Chondrocyte (in vitro differentiated cells): ENCODE results near the gene UNC45B. TPM values are rescaled to one million over a fixed set of nuclear protein-coding genes. Genes with fewer than 3 reads are reported as not detected.
"Not testable (repeated sequence)": the region's sequence is repeated elsewhere in the genome, so short reads cannot be mapped to it uniquely, and the experiment has no call there.

Source experiments
- DNase-seq: peaks from one replicate; pipeline ENCODE4 v3.0.0; 2021; ENCODE audit warnings: mixed read lengths, low spot score
- H3K27ac Mint-ChIP-seq: one replicate; pipeline ENCODE4 v1.8.0; 2021; ENCODE audit warnings: mild to moderate bottlenecking, moderate library complexity, mixed read lengths; ENCODE audit not compliant: unreplicated experiment
- H3K27me3 Mint-ChIP-seq: 2 replicates; pipeline ENCODE4 v1.8.0; 2021; ENCODE audit warnings: low read depth, mixed read lengths
- H3K36me3 Mint-ChIP-seq: 2 replicates; pipeline ENCODE4 v1.8.0; 2021; ENCODE audit warnings: low read depth, mixed read lengths
- H3K4me1 Mint-ChIP-seq: 2 replicates; pipeline ENCODE4 v1.8.0; 2021; ENCODE audit warnings: low read depth, mild to moderate bottlenecking, mixed read lengths
- H3K4me3 Mint-ChIP-seq: one replicate; pipeline ENCODE4 v1.8.0; 2021; ENCODE audit warnings: mild to moderate bottlenecking, moderate library complexity, mixed read lengths; ENCODE audit not compliant: unreplicated experiment
- H3K9me3 Mint-ChIP-seq: 2 replicates; pipeline ENCODE4 v1.8.0; 2021; ENCODE audit warnings: low read depth, mixed read lengths
- total RNA-seq: library from RNA; stranded (reverse); gene quantifications from 3 replicates; pipeline ENCODE4 v1.2.1, GENCODE V29; 2021
- TF ChIP-seq, protein P1 (sequence below): fragments of 200-600 bp; sonication (generic); IDR thresholded peaks from 2 replicates; pipeline ENCODE4 v1.5.0; 2021; ENCODE audit warnings: antibody characterized with exemption, mild to moderate bottlenecking, moderate library complexity

UNC45B gene
- total RNA-seq, 1 donor from 2014 or later, result not detected

DNA sequence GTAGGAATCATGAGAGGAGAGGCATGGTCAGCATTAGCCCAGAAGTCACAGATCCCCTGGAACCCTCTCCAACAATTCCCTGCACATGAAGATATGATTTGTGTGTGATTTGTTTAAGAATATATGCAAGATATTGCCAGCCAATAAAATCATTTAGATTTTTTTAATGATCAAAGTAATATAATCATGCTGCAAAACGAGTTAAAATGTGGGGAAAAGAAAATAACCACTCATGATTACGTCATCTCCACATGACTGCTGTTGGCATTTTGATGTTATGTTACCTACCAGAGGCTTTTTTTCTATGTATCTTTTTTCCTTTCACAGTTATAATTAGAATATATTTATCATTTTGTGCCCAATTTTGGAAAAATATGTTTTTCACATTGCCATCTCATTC, 24.2 kb downstream of the UNC45B start:
- DNase-seq, result no peak
- H3K27ac Mint-ChIP-seq, result no peak overlapping the region
- no peak overlapping the region for H3K4me3 Mint-ChIP-seq
- peaks cover 6% of the 10 kb centered on the region for H3K27me3 Mint-ChIP-seq
- TF ChIP-seq, protein P1, sequence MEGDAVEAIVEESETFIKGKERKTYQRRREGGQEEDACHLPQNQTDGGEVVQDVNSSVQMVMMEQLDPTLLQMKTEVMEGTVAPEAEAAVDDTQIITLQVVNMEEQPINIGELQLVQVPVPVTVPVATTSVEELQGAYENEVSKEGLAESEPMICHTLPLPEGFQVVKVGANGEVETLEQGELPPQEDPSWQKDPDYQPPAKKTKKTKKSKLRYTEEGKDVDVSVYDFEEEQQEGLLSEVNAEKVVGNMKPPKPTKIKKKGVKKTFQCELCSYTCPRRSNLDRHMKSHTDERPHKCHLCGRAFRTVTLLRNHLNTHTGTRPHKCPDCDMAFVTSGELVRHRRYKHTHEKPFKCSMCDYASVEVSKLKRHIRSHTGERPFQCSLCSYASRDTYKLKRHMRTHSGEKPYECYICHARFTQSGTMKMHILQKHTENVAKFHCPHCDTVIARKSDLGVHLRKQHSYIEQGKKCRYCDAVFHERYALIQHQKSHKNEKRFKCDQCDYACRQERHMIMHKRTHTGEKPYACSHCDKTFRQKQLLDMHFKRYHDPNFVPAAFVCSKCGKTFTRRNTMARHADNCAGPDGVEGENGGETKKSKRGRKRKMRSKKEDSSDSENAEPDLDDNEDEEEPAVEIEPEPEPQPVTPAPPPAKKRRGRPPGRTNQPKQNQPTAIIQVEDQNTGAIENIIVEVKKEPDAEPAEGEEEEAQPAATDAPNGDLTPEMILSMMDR, result no peak
- H3K36me3 Mint-ChIP-seq, result no peaks in the 10 kb centered on the region
- H3K9me3 Mint-ChIP-seq, result no peaks in the 10 kb centered on the region
- H3K4me1 Mint-ChIP-seq, result no peaks in the 10 kb centered on the region

DNA sequence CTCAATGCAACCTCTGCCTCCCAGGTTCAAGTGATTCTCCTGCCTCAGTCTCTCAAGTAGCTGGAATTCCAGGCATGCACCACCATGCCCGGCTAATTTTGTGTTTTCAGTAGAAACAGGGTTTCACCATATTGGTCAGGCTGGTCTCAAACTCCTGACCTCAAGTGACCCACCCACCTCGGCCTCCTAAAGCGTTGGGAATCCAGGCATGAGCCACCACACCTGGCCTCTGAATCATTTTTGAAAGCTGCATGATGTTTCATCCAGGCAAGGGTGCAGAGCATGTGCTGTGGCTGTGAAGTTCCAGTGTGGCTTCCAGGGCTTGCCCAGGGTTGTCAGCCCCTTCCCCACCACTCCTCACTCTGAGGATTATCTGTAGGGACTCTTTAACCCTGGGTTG, 24.7 kb downstream of the UNC45B start:
- H3K4me3 Mint-ChIP-seq, H3K27me3 Mint-ChIP-seq, H3K27ac Mint-ChIP-seq, H3K36me3 Mint-ChIP-seq, H3K4me1 Mint-ChIP-seq, H3K9me3 Mint-ChIP-seq, DNase-seq: not testable (repeated sequence)

DNA sequence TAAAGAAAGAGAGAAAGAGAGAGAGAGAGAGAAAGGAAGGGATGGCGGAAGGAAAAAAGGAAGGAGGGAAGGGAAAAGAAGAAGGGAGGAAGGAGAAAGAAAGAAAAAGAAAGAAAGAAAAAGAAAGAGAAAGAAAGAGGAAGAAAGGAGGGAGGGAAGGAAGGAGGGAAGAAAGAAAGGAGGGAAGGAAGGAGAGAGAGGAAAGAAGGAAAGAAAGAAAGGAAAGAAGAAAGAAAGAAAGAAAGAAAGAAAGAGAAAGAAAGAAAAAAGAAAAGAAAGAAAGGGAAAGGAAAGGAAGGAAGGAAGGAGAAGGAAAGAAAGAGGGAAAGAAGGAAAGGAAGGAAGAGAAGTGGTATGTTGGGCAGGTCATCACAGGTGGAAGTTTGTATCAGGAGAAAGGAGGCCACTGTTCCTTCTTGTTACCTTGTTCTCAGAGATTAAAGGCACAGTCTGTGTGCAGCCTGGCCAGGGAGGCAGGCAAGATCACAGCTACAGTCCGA, 27.3 kb downstream of the UNC45B start:
- no peaks in the 10 kb centered on the region for H3K36me3 Mint-ChIP-seq
- TF ChIP-seq, protein P1, result no peak
- no peak overlapping the region for H3K4me3 Mint-ChIP-seq
- no peaks in the 10 kb centered on the region for H3K9me3 Mint-ChIP-seq
- H3K27ac Mint-ChIP-seq, result no peak overlapping the region
- peaks cover 6% of the 10 kb centered on the region for H3K27me3 Mint-ChIP-seq
- no peak for DNase-seq
- H3K4me1 Mint-ChIP-seq, result no peaks in the 10 kb centered on the region

DNA sequence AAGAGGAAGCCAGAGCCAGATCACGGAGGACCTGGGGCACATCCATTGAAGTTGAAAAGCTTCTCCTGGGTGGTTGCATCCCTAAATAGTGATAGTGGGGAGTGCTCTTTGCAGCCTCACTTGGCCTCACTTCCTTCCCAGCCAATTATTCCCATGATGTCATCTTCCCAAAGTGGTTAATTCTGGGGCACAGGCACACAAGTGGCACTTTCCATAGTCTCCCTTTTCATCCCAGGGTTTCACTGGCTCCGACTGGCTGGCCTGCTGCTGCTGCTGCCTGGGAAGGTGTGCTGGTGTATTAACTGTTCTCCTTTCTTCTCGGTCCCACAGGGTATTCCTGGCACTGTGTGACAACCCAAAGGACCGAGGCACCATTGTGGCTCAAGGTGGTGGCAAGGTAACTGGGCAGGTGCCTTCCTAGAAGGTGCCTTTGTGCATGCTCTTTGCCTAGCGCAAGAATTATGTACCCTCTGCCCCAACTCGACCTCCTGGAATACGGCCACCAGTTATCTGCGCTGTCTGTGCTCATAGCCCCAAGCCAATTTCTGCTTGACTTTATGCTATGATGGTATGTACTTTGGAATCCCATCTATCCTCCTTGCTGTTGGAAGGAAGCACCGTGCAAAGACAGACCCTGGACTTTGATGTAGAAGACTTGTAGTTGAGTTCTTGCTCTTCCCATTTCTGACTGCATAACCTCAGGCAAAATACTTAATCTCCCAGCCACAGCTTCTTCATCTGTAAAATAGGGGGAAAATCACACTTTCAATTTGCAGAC, 28.2 kb downstream of the UNC45B start:
- peaks cover 6% of the 10 kb centered on the region for H3K27me3 Mint-ChIP-seq
- no peak overlapping the region for H3K4me3 Mint-ChIP-seq
- TF ChIP-seq, protein P1, result no peak
- H3K36me3 Mint-ChIP-seq, result no peaks in the 10 kb centered on the region
- no peak overlapping the region for H3K27ac Mint-ChIP-seq
- no peaks in the 10 kb centered on the region for H3K4me1 Mint-ChIP-seq
- no peak for DNase-seq
- H3K9me3 Mint-ChIP-seq, result no peaks in the 10 kb centered on the region

DNA sequence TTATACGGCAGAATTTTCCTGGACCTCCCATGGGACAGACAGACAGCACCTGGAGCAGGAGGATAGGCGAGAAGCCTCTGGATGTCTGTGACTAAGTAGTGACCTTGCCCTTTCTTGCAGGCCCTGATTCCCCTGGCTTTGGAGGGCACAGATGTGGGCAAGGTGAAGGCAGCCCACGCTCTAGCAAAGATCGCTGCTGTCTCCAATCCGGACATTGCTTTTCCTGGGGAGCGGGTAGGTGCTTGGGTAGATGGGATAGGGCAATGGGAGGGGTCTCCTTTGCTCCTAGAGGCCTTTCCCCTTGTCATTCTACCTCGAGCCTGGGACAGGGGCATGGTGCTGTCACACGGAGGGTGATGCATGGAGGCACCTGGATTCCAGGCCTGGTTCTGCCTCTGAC, 29.3 kb downstream of the UNC45B start:
- DNase-seq, result no peak
- H3K9me3 Mint-ChIP-seq, result no peaks in the 10 kb centered on the region
- no peak overlapping the region for H3K27ac Mint-ChIP-seq
- TF ChIP-seq, protein P1, result no peak
- no peaks in the 10 kb centered on the region for H3K4me1 Mint-ChIP-seq
- H3K4me3 Mint-ChIP-seq, result no peak overlapping the region
- peaks cover 6% of the 10 kb centered on the region for H3K27me3 Mint-ChIP-seq
- H3K36me3 Mint-ChIP-seq, result no peaks in the 10 kb centered on the region

DNA sequence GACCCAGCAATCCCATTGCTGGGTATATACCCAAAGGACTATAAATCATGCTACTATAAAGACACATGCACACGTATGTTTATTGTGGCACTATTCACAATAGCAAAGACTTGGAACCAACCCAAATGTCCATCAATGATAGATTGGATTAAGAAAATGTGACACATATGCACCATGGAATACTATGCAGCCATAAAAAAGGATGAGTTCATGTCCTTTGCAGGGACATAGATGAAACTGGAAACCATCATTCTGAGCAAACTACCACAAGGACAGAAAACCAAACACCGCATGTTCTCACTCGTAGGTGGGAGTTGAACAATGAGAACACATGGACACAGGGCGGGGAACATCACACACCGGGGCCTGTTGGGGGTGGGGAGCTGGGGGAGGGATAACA, 31.8 kb downstream of the UNC45B start:
- not testable (repeated sequence) for H3K27ac Mint-ChIP-seq, H3K9me3 Mint-ChIP-seq, H3K4me1 Mint-ChIP-seq, DNase-seq, H3K36me3 Mint-ChIP-seq, H3K4me3 Mint-ChIP-seq
- peaks cover 14% of the 10 kb centered on the region for H3K27me3 Mint-ChIP-seq
